Spleen (tissue), 7 donors: ENCODE measurements around the gene MAP3K19.

Experiments
- CTCF ChIP-seq, 11 experiments: fragments of 200-600 bp in 7 of 11; fragments of 450-650 bp in 4 of 11; sonication (generic) in 4 of 11; IDR thresholded peaks in 8 of 11; conservative IDR thresholded peaks in 3 of 11; 1 replicate in 7 of 11; 2 replicates in 4 of 11; pipeline versions ENCODE4 v1.4.0 to v1.8.0; 2016 to 2021; ENCODE audit warnings: antibody characterized with exemption in 11 of 11, inconsistent platforms in 4 of 11, mild to moderate bottlenecking in 1 of 11
- POLR2A ChIP-seq, 3 donors: fragments of 450-650 bp; IDR thresholded peaks; one replicate each; pipeline ENCODE4 v1.5.1; 2017; ENCODE audit warnings: antibody characterized with exemption in 3 of 3, mild to moderate bottlenecking in 1 of 3
- donor health status: DM: no; HTN: no; CAD: no; lungs with moderate emphysema.
- donor health status: DM: no; HTN: no; CAD: no.
- donor health status: DM: no; HTN: no; CAD: no.

- TF ChIP-seq CTCF (IDR thresholded peaks at IDR 0.05 in 8 of 11, conservative IDR thresholded peaks at IDR 0.05 in 3 of 11) (no peak), POLR2A (IDR thresholded peaks at IDR 0.05) (no peak)
Observed at GRCh38 chr2:134950886-134951285, 96.4 kb downstream of the MAP3K19 start.
